Skin epidermis (tissue), 12 donors: ENCODE measurements around the gene TCF15.
"Not testable (repeated sequence)": the region's sequence is repeated elsewhere in the genome, so short reads cannot be mapped to it uniquely, and the experiment has no call there.

Source experiments
- H3K27ac ChIP-seq, 21 experiments: fragments of 200-600 bp; sonication (generic) in 11 of 21; one replicate each; pipeline ENCODE4 v1.5.0; 2020; ENCODE audit warnings: mild to moderate bottlenecking in 3 of 21, inconsistent platforms in 2 of 21, moderate library complexity in 2 of 21
- H3K4me3 ChIP-seq, 7 experiments: fragments of 200-600 bp; sonication (generic) in 2 of 7; one replicate each; pipeline ENCODE4 v1.5.0; 2020; ENCODE audit warnings: inconsistent platforms in 2 of 7, mild to moderate bottlenecking in 2 of 7, moderate library complexity in 1 of 7

Gene TCF15

DNA sequence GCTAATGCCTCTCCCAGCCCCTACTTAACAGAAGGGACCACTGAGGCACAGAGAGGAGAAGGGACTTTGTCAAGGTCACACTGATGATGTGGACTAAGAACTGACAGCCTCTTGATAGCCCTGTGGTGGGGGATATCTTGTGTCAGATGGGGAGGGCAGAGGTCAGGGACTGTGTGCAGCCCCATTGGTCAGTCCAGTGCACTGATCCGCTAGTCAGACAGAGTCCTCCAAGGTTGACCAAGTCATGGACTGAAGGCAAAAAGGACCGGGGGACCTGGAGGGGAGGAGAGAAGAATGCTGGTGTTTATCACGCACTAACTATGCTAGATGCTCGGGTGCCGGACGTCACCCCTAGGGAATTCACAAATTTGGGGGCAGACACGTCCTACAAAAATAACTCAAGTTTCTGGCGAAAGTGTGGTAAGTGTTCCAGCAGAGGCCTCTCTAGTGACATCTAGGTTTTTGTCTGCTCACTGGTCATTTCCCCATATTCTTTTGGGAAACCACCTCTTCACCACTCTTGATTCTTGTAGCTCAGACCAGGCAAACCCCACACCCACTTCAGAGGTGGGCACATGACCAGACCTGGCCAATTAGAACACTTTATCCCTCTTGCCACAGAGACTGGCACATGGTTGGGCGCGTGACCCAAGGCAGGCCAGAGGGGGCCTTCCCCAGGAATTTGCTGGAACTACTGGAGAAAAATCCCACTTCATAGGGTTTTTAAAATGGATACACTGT is 21.0 kb downstream of the TCF15 start:
- Histone ChIP-seq H3K4me3 (no peak overlapping the region), H3K27ac (no peak overlapping the region)

DNA sequence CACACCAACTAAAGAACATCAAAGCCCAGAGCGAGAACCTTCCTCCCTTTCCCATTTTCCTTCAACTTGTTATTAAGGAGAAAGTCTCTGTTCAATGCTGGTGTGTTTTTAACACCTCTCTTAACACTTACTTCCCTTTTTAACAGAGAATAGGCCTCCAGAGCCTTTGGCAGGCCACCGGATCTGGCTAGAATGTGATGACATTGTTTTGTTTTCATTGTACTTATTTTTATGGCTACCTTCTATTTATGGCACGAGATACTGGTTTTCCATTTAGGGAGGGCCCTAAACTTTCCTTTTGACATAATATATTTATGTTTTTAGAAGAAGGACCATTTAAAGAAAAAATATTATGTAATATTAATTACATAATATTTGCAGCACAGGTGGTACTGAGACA is 21.6 kb downstream of the TCF15 start:
- H3K27ac ChIP-seq: no peak overlapping the region
- no peak overlapping the region for H3K4me3 ChIP-seq

DNA sequence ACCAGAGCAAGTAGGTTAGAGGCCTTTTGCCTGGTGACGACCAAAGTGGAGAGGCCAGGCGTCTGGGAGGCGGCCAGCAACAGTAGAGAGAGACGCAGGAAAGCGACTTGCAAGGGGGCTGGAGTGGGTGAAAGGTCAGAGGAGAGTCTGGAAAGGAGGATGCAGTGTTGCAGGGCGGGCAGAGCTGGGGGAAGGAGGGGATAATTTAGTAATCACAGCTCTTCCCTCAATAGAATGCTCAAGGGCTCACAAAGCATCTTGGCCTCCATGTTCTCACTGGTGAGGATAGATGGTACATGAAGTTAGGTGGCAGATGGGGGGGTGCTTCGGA is 25.2 kb downstream of the TCF15 start:
- Histone ChIP-seq H3K27ac (no peak overlapping the region), H3K4me3 (no peak overlapping the region)

DNA sequence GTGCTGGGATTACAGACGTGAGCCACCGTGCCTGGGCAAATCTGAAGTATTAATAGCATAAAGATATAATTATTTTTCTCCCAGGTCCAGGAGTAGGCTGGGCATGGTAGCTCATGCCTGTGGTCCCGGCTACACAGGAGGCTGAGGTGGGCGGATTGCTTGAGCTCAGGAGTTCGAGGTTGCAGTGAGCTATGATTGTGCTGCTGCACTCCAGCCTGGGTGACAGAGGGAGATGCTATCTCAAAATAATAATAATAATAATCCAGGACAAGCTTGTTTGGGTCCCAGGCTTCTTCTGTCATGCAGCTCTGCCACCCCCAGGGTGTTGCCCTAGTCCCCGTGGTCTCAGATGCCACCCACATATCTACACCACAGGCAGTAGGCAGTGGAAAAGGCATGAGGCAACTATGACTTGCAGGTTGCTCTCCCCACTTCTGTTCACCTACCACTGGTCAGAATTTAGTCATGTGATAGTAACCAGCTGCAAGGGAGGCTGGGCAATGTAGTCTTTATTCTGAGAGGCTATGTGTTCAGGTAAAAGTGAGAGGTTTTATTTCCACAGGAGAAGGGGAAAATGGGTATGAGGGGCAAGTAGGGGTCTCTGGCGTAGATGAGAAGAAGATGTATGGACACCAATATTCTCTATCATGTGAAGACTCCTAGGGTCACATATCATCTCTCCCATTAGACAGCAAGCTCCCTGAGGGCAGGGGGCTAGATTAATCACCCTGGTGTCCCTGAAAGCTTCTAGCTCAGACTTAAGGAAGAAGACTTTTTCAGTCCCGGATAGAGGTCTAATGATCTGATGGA is 25.7 kb downstream of the TCF15 start:
- H3K4me3 ChIP-seq: no peak overlapping the region
- no peak overlapping the region for H3K27ac ChIP-seq

DNA sequence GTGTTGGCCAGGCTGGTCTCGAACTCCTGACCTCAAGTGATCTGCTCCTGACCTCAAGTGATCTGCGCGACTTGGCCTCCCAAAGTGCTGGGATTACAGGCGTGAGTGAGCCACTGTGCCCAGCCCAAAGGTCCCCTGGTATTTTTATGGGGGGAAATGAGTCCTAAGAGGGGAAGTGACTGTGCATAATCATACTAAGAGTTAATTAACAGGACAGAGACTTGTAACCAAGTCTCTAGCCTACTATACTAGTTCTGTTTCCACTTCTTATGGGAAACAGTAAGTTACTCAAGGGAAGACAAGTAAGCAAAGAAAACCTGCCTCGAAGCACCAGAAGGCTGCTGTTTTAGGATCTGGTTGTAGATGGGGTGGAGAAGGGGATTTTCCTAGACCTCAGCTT is 27.9 kb downstream of the TCF15 start:
- no peak overlapping the region for H3K27ac ChIP-seq
- no peak overlapping the region for H3K4me3 ChIP-seq

DNA sequence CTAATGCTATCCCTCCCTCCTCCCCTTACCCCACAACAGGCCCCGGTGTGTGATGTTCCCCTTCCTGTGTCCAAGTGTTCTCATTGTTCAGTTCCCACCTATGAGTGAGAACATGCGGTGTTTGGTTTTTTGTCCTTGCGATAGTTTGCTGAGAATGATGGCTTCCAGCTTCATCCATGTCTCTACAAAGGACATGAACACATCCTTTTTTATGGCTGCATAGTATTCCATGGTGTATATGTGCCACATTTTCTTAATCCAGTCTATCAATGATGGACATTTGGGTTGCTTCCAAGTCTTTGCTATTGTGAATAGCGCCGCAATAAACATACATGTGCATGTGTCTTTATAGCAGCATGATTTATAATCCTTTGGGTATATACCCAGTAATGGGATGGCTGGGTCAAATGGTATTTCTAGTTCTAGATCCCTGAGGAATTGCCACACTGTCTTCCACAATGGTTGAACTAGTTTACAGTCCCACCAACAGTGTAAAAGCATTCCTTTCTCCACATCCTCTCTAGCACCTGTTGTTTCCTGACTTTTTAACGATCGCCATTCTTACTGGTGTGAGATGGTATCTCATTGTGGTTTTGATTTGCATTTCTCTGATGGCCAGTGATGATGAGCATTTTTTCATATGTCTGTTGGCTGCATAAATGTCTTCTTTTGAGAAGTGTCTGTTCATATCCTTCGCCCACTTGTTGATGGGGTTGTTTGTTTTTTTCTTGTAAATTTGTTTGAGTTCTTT is 31.0 kb downstream of the TCF15 start:
- not testable (repeated sequence) for H3K4me3 ChIP-seq, H3K27ac ChIP-seq

DNA sequence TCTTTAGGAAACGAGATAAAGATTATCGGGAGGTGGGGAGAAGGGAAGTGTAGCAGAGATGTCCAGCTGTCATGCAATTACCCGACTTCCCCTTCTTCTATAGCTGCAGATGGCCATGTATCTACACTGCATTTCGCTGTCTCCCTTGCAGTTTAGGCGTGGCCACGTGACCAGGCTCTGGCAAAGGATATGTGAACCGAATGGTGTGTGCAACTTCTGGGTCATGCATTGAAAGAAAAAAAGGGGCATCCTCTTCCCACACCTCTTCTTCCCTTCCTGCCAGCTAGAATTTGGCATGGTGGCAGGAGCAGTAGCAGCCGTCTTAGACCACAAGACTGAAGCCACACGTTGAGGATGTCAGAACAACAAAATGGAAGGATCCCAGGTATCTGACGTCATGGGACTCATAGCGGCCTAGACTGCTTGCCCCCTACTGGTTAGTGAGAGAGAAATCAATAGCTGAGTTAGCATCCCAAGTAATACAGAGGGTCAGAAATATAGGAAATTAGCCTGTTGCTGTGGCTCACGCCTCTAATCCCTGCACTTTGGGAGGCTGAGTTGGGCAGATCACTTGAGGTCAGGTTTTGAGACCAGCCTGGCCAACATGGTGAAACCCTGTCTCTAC is 32.8 kb downstream of the TCF15 start:
- no peak overlapping the region for H3K4me3 ChIP-seq
- no peak overlapping the region for H3K27ac ChIP-seq

DNA sequence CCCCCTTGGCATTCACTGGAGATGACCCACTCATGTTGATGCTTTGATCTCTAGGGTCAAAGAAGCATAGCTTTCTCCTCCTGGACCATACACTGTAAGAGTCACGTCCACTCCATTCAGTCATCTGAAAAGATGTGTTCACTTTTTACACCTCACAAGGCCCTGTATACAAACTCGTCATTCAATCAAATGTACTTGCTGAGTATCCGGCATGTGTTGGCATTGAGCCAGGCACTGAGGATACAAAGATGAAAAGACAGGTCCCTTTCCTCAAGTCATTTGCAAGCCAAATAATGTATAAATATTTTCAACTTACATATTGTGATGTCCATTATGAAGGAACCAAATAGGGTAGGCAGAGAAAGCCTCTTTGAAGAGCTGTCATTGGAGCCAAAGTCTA is 34.0 kb downstream of the TCF15 start:
- no peak overlapping the region for H3K27ac ChIP-seq
- H3K4me3 ChIP-seq: no peak overlapping the region

DNA sequence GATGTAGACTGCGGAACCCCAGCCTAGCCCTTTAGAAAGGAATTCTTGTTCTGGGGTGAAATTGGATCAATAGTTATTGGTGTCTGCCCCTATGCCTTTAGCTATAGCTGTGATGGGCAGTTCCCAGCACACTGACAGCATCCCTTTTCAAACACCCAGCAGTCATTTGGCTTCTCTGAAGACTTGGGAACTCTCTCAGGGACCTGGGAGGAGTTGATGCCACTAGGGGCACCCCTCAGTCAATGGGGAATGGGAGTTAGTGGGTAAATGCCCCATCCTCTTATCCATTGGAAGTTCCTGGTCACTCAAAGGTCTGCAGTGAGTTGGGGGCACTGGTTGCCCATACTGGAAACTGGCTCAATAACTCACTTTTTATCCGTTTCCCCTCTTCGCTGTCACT is 34.9 kb downstream of the TCF15 start:
- Histone ChIP-seq H3K27ac (no peak overlapping the region), H3K4me3 (no peak overlapping the region)

DNA sequence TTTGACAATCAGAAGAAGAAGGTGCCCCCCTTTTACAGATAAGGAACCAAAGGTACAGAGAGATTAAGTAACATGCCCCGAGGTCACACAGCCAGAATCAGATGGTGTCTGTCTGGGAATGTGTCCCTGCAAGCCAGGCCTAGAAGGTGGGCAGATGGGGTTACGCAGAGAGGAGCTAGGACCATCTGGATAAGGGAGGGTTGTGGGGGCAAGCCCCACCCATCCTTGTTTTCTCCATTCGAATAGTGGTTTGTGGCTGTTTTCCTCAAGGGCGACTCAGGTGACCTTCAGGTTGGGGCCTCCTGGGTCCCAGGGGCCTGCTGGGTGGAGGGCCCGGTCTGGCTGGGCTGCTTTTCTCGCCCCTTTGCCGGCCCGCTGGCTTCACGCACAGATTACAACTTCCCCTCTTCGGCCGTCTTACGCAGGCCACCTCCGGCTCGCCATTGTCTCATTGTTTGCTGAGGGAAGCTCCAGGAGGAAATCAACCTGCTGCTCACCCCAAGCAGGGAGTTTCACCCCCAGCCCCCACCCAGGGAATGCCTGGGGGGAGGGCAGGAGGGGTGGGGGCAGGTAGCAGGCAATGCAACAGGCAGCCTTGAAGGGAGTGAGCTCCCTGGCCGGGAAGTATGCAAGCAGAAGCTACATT is 35.7 kb downstream of the TCF15 start:
- Histone ChIP-seq H3K4me3 (no peak overlapping the region), H3K27ac (peak overlapping the region in 1 of 21 experiments; percentile 28)

DNA sequence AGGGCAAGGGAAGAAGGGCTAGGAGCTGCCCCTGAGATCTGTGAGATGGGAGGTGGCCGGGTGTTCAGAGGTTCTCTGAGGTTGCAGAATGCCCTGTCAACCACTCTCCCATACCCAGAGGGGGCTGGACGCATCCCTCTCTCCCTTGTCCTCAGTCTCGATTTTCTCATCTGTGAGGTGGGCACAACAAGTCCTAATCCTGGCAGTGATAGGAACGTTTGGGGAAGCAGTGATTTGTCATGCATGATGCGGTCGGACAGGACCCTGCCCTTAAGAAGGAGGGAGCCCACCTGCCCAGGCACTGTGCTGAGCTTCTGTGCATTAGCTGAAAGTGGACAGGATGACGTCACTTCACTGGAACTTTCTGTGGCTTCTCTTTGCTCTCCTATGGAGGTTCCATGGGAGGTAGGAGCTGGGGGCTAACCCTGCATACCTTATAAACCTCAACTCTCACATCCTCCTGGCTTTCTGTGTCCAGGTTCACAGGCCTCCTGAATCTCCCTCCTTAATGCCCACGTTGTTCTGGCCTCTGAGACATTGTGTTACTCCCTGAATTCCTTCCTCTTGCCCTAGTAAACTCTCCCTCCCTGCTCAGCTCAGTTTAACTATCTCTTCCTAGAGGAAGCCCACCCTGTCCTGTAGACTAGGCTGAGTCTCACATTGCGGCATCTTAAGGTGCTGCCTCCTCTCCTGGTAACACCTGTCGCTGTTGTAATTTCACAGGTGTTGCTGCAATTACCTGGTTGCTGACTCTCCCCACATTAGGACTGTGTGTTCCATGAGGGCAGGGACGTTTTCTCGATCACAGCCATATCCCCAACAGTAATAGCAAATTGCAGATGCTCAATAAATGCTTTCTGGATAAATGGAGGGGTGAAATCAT is 36.5 kb downstream of the TCF15 start:
- Histone ChIP-seq H3K27ac (no peak overlapping the region), H3K4me3 (no peak overlapping the region)

DNA sequence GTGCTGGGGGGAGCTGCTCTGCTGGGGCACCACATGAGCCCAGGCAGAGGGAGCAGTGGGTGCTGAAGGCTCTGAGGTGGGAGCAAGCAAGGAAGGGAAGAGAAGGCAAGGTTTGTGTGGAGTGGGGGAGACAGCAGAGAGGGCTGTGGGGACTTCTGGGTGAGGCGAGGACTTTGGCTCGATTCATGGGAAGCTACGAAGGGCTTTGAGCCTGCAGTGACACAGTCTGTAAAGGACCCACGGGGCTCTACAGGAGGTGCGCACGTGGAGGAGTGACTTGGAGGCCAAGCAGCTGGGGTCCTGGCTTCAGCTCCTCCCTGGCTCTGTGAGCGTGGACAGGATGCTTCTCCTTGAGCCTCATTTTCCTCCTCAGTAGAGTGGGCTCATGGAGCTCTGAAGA is 37.4 kb downstream of the TCF15 start:
- Histone ChIP-seq H3K4me3 (no peak overlapping the region), H3K27ac (no peak overlapping the region)

DNA sequence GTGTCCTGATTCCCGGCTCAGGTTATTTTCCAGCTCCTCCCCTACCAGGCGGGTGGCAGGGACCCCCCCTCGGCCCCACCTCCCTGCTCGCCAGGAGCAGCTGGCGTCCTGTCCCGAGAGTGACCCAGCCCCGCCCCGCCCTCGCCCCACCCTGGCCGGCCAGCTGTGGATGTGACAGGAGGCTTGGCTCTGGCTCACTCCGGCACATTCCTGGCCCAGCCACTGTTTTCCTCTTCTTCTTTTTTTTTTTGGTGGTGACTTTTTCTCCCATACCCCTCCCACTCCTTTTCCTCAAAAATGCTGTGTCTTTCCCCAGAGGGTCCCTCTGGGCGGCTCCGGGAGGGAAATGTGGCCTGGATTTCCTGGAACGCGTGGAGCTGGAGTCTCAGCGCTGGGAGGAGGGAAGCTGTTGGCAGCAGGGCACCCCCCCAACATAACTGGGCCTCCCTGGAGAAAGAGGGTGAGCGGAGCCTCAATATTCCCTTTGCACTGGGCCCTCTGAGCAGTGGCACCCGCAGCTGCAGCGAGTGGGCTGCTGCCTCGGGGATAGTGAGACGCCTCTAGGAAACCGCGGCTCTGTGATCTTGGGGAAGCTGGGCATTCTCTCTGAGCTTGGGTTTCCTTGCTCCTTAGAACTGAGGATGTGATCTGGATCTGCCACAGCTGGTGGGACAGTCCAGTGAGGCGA is 38.2 kb downstream of the TCF15 start:
- peak overlapping the region in 2 of 21 experiments; percentile 37 to 57 for H3K27ac ChIP-seq
- H3K4me3 ChIP-seq: no peak overlapping the region

DNA sequence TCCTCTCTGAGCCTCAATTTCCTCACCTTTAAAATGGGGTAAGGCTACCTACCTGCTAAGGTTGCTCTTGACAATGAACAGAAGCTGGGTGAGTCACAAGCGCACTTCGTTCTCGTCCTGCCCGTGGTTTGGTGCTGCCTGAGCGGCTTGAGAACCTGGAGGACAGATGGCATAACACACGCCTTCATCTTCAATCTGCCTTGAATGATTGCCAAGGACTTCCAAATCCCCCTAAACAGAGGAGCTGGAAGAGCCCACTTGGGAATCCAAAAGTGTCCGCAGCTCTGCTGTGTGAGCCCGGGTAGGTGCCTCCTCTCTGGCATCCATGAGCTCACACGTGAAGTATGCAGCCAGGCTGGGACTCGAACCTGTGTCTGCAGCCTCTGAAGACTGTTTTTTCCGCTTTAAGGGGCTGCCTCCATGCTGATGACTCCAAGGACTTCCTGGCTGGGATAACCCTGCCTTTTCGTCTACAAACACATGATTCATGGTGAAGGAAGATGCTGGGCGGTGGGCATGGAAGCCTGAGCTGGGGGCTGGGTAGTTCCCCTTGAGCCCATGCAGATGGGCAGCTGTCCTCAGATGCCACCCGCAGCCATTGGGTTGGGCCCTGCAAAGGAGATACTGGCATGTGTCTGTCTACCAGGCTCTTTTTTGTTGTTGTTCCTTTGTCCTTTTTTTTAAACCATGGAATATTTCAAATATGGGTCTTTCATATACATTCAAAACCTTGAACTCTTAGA is 41.3 kb downstream of the TCF15 start:
- H3K4me3 ChIP-seq: no peak overlapping the region
- no peak overlapping the region for H3K27ac ChIP-seq

DNA sequence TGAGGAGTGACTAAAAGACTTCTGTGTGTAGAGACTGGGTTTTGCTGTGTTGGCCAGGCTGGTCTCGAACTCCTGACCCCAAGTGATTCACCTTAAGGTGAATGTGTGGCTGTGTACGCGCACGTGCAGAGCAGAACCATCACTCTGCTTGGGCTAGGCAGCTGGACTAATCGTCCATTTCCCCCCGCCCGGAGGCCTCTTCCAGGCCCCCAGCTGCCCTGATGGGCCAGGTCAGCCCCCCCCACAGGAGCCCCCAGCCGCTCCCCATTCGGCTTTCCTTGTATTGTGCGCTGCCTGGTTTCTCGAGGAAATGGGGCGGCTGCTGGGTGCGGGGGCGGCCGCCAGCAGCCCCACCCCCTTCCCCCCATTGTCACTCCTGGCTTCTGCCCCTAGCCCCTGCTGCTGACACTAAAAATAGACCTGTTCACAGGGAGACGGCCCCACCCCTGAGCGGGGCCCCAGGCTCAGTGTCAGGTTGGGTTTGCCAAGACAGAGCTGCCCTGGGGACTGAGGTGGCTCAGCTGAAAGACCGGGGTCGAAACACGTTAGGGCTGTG is 41.9 kb downstream of the TCF15 start:
- no peak overlapping the region for H3K27ac ChIP-seq
- H3K4me3 ChIP-seq: no peak overlapping the region

DNA sequence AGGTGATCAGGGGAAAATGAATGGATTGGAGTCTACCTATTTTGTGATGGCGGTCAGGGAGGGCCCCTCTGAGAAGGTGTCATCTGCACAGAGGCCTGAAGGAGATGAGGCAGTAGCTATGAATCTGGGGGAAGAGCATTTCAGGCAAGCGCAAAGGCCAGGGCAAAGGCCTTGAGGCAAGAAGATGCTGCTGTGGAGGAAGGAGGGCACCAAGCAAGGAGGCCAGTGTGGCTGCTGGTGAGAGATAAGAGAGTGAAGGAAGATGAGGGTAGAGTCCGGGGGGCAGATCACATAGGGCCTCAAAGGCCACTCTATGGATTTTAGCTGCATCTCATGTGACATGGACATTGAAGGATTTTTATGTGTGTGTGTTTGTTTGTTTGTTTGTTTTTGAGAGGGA is 45.9 kb downstream of the TCF15 start:
- no peak overlapping the region for H3K27ac ChIP-seq
- H3K4me3 ChIP-seq: no peak overlapping the region

DNA sequence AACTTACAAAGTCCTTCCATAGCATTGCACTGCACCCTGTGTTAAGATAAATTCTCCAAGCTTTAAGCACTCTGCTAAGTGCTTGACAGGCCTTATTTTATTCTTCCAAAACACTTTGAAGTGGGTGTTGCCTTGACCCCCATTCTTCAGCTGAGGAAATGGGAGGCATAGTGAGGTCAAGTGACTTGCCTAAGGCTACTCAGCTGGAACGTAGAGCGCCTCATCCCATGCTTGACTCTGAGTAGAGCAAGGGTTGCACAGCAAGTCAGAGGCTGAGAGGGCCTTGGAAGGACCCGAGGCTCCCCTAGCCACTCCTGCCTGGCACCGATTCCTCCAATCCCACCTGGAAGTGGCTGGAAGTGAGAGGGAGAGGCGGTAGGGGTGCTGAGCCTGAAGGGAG is 46.9 kb downstream of the TCF15 start:
- no peak overlapping the region for H3K27ac ChIP-seq
- H3K4me3 ChIP-seq: no peak overlapping the region
